ENCODE measurements around the gene KCNJ12. TPM values are rescaled to one million over a fixed set of nuclear protein-coding genes. Genes with fewer than 3 reads are reported as not detected.
A peak's percentile ranks its signal among the peaks of the same experiment; 100 is the strongest.
"Not testable (repeated sequence)": the region's sequence is repeated elsewhere in the genome, so short reads cannot be mapped to it uniquely, and the experiment has no call there.

Gene KCNJ12
- total and polyA plus RNA-seq, 12 donors, result 0.39 to 3.9 (median 0.97) TPM

- Histone ChIP-seq H3K36me3 (replicated peaks in 1 of 2) (no peaks in the 10 kb centered on the region), H3K4me3 (no peak overlapping the region), H3K9me3 (replicated peaks in 1 of 3) (no peaks in the 10 kb centered on the region), H3K4me1 (replicated peaks in 1 of 2) (no peaks in the 10 kb centered on the region), H3K27me3 (no peaks in the 10 kb centered on the region), H3K27ac (no peak overlapping the region)
- WGBS, 4 donors, result 74 to 77% (median 75%) methylated on average over 23 to 25 of the region's 25 CpGs
- DNase-seq, result no peak
- no peak for TF ChIP-seq POLR2A (IDR thresholded peaks at IDR 0.05)
- no peak for TF ChIP-seq CTCF (IDR thresholded peaks at IDR 0.05)
- intact Hi-C loops (cut with DNase I), result no loop called here
These were observed 43.4 kb downstream of the KCNJ12 start for GRCh38 chr17:21419299-21420239.

- peak in 1 of 7 donors; percentile 3 for DNase-seq
- WGBS, 4 donors, result 71 to 87% (median 75%) methylated on average over 9 to 11 of the region's 11 CpGs
- H3K4me3 ChIP-seq, result not testable (repeated sequence)
These were observed 44.4 kb downstream of the KCNJ12 start for GRCh38 chr17:21420503-21421090.

GRCh38 chr17:21421421-21422310 is 45.5 kb downstream of the KCNJ12 start:
- H3K9me3 ChIP-seq (replicated peaks in 1 of 3); H3K4me1 ChIP-seq (replicated peaks in 1 of 2); H3K27ac ChIP-seq; intact Hi-C loops (cut with DNase I); H3K4me3 ChIP-seq; H3K36me3 ChIP-seq (replicated peaks in 1 of 2); H3K27me3 ChIP-seq: not testable (repeated sequence)
- 81 to 86% (median 83%) methylated on average over 18 to 20 of the region's 20 CpGs for WGBS, 4 donors
- DNase-seq, result peak in 1 of 7 donors; percentile 45

More at GRCh38 chr17:21420503-21421090, 44.4 kb downstream of the KCNJ12 start:
- H3K36me3 ChIP-seq (replicated peaks in 1 of 2); H3K27me3 ChIP-seq; intact Hi-C loops (cut with DNase I); H3K4me1 ChIP-seq (replicated peaks in 1 of 2); H3K9me3 ChIP-seq (replicated peaks in 1 of 3); H3K27ac ChIP-seq: not testable (repeated sequence)

GRCh38 chr17:21422311-21423189 is 46.4 kb downstream of the KCNJ12 start:
- peak in 1 of 7 donors; percentile 25 for DNase-seq
- H3K4me3 ChIP-seq; intact Hi-C loops (cut with DNase I); H3K27me3 ChIP-seq; H3K27ac ChIP-seq; H3K36me3 ChIP-seq (replicated peaks in 1 of 2); H3K9me3 ChIP-seq (replicated peaks in 1 of 3); H3K4me1 ChIP-seq (replicated peaks in 1 of 2): not testable (repeated sequence)
- WGBS, 4 donors, result 73 to 88% (median 79%) methylated on average over 7 to 11 of the region's 14 CpGs

GRCh38 chr17:21423190-21423493 is 47.0 kb downstream of the KCNJ12 start:
- H3K27me3 ChIP-seq; H3K4me1 ChIP-seq (replicated peaks in 1 of 2); H3K9me3 ChIP-seq (replicated peaks in 1 of 3); intact Hi-C loops (cut with DNase I); H3K27ac ChIP-seq; H3K36me3 ChIP-seq (replicated peaks in 1 of 2); H3K4me3 ChIP-seq: not testable (repeated sequence)
- 58 to 72% (median 65%) methylated on average over 4 to 9 of the region's 9 CpGs for WGBS, 4 donors
- peak in 2 of 7 donors; percentile 13 to 41 for DNase-seq

- H3K27me3 ChIP-seq; H3K9me3 ChIP-seq (replicated peaks in 1 of 3); intact Hi-C loops (cut with DNase I); H3K36me3 ChIP-seq (replicated peaks in 1 of 2); H3K4me3 ChIP-seq; H3K27ac ChIP-seq; H3K4me1 ChIP-seq (replicated peaks in 1 of 2): not testable (repeated sequence)
- peak in 1 of 7 donors; percentile 7 for DNase-seq
- 87 to 97% (median 89%) methylated on average over 7 of the region's 7 CpGs for WGBS, 4 donors
These were observed 48.5 kb downstream of the KCNJ12 start for GRCh38 chr17:21424697-21425096.

Measured in adrenal gland (tissue), 12 donors.